Panc1 (cell line): Measurements from ENCODE around the gene DHX57. TPM values are rescaled to one million over a fixed set of nuclear protein-coding genes. Genes with fewer than 3 reads are reported as not detected.

Source experiments
- ATAC-seq: fragments of 200-7000 bp; cut with Tn5 transposase; 2 replicates; pipeline ENCODE4 v1.9.1; 2020; ENCODE audit warnings: mild to moderate bottlenecking, moderate library complexity
- BruUV-seq: library from RNA; stranded (reverse); fragments of 400-500 nt; replicated peaks from 2 replicates; lab custom pipeline; 2021; lab: Mats Ljungman, UMichigan
- CTCF ChIA-PET: fragments of 300-600 bp; sonication (Branson Sonifier 250); formaldehyde crosslinking; loops from one replicate; lab custom pipeline; 2022; ENCODE audit warnings: antibody characterized with exemption; lab: Charles Lee
- POLR2A ChIA-PET: fragments of 300-600 bp; sonication (Branson Sonifier 250); formaldehyde crosslinking; loops from one replicate; lab custom pipeline; 2022; ENCODE audit warnings: antibody characterized with exemption; lab: Charles Lee
- DNase-seq: peaks from one replicate; pipeline ENCODE4 v3.0.0-alpha.2; 2010; ENCODE audit warnings: low read depth, low spot score
- H3K27ac ChIP-seq: 2 replicates; pipeline ENCODE4 v1.5.1; 2011; ENCODE audit warnings: mild to moderate bottlenecking, low read length, inconsistent platforms
- H3K27me3 ChIP-seq: fragments of 200-500 bp; sonication (Bioruptor generic); 2 replicates; pipeline ENCODE4 v1.6.0; 2014; ENCODE audit warnings: low read length, inconsistent platforms; ENCODE audit not compliant: control insufficient read depth, insufficient read depth
- H3K36me3 ChIP-seq: fragments of 200-500 bp; sonication (Bioruptor generic); 2 replicates; pipeline ENCODE4 v1.5.1; 2014; ENCODE audit warnings: inconsistent platforms, mild to moderate bottlenecking, low read length, moderate library complexity; ENCODE audit not compliant: control insufficient read depth, insufficient read depth
- H3K4me1 ChIP-seq: 2 replicates; pipeline ENCODE4 v1.5.1; 2011; ENCODE audit warnings: inconsistent platforms, mild to moderate bottlenecking, low read length, moderate library complexity; ENCODE audit not compliant: control insufficient read depth, insufficient read depth
- H3K4me3 ChIP-seq, 2 experiments: 2 replicates each; pipeline ENCODE4 v1.5.1; 2011 to 2012; ENCODE audit warnings: low read depth in 2 of 2, low read length in 2 of 2, mild to moderate bottlenecking in 2 of 2, inconsistent platforms in 1 of 2, moderate library complexity in 1 of 2
- H3K9me3 ChIP-seq: fragments of 200-500 bp; sonication (Bioruptor generic); 2 replicates; pipeline ENCODE4 v1.5.1; 2014; ENCODE audit warnings: low read depth, mild to moderate bottlenecking, inconsistent platforms, low read length, moderate library complexity; ENCODE audit not compliant: control insufficient read depth, insufficient read depth
- POLR2AphosphoS5 ChIP-seq: IDR thresholded peaks from 2 replicates; pipeline ENCODE4 v1.6.1; 2012; ENCODE audit warnings: mild to moderate bottlenecking, low read depth, low read length, moderate library complexity
- SIN3A ChIP-seq: IDR thresholded peaks from 2 replicates; pipeline ENCODE4 v1.6.1; 2012; ENCODE audit warnings: low read depth, mild to moderate bottlenecking, low read length, moderate library complexity, borderline replicate concordance; ENCODE audit not compliant: insufficient read depth
- TCF7L2 ChIP-seq: IDR thresholded peaks from 2 replicates; pipeline ENCODE4 v1.6.1; 2011; ENCODE audit warnings: mild to moderate bottlenecking, low read depth, low read length, inconsistent platforms
- in situ Hi-C: cut with HindIII; loops from 2 replicates; pipeline ENCODE4 v1.10.0; 2016; ENCODE audit warnings: low sequenced_read_pairs, low pct_unique_long_range_greater_than_20kb
- intact Hi-C: fragments of 100-400 bp; cut with micrococcal nuclease; formaldehyde crosslinking; loops from one replicate; pipeline ENCODE4 v1.10.0; 2022; ENCODE audit not compliant: unreplicated experiment
- total RNA-seq: library from RNA; stranded (reverse); gene quantifications from one replicate; pipeline ENCODE4 v1.2.1, GENCODE V29; 2021; ENCODE audit not compliant: unreplicated experiment
- TF ChIP-seq, protein P1 (sequence below): fragments of 450-650 bp; IDR thresholded peaks from 2 replicates; pipeline ENCODE4 v1.5.1; 2017; ENCODE audit warnings: mild to moderate bottlenecking
- TF ChIP-seq, protein P2 (sequence below), 2 experiments: IDR thresholded peaks; 2 replicates each; pipeline ENCODE4 v1.6.1; 2011 to 2012; ENCODE audit warnings: low read depth in 2 of 2, control low read depth in 1 of 2, low read length in 1 of 2, mild to moderate bottlenecking in 1 of 2, moderate library complexity in 1 of 2; ENCODE audit not compliant: insufficient read depth in 1 of 2

DHX57 gene
- total RNA-seq, 1 experiment from 2014 or later: 20.6 TPM

DNA sequence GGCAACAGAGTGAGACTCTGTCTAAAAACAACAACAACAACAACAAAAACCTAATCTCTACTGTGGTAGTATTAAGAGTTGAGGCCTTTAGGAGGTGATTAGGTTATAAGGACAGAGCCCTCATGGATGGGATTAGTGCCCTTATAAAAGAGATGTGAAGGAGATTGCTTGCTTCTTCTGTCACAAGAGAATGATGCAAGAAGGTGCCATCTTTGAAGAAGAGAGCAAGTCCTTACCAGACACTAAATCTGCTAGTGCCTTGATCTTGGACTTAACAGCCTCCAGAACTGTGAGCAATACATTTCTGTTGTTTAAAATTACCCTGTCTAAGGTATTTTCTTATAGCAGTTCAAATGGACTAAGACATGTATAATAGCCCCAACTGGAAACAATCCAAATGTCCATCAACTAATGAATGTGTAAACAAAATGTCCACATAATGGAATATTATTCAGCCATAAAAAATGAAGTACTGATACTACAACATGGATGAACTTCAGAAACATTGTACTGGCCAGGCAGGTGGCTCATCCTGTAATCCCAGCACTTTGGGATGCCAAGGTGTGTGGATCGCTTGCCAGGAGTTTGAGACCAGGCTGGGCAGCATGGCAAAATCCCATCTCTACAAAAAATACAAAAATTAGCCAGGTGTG lies 12.3 kb upstream of the DHX57 start:
- intact Hi-C loops: no loop called here
- H3K36me3 ChIP-seq: no peaks in the 10 kb centered on the region
- H3K27me3 ChIP-seq: no peaks in the 10 kb centered on the region
- BruUV-seq: no TSS peak
- H3K4me3 ChIP-seq: no peak overlapping the region
- no peaks in the 10 kb centered on the region for H3K9me3 ChIP-seq
- ChIA-PET POLR2A (no interaction called here), CTCF (no interaction called here)
- H3K27ac ChIP-seq: no peak overlapping the region
- H3K4me1 ChIP-seq: no peaks in the 10 kb centered on the region
- DNase-seq (no peak), ATAC-seq (no peak)
- TF ChIP-seq SIN3A: no peak
- in situ Hi-C loops: no loop called here

DNA sequence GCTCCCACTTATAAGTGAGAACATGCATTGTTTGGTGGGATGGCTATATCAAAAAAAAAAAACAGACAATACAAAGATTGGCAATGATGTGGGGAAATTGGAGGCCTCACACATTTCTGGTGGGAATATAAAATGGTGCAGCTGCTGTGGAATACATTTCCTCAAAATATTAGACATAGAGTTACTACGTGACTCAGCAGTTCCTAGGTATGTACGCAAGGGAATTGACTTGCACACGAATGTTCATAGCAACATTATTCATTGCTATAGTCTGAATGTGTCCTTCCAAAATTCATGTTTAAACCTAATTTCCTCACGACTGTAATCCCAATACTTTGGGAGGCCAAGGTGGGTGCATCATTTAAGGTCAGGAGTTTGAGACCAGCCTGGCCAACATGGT lies 11.6 kb upstream of the DHX57 start:
- intact Hi-C loops (no loop called here), in situ Hi-C loops (no loop called here)
- POLR2A ChIA-PET: no interaction called here
- Histone ChIP-seq H3K27ac (no peak overlapping the region), H3K27me3 (no peaks in the 10 kb centered on the region), H3K36me3 (no peaks in the 10 kb centered on the region), H3K4me3 (no peak overlapping the region), H3K9me3 (no peaks in the 10 kb centered on the region), H3K4me1 (no peaks in the 10 kb centered on the region)
- DNase-seq (no peak), ATAC-seq (no peak)
- no TSS peak for BruUV-seq
- CTCF ChIA-PET: no interaction called here
- TF ChIP-seq, protein P1, sequence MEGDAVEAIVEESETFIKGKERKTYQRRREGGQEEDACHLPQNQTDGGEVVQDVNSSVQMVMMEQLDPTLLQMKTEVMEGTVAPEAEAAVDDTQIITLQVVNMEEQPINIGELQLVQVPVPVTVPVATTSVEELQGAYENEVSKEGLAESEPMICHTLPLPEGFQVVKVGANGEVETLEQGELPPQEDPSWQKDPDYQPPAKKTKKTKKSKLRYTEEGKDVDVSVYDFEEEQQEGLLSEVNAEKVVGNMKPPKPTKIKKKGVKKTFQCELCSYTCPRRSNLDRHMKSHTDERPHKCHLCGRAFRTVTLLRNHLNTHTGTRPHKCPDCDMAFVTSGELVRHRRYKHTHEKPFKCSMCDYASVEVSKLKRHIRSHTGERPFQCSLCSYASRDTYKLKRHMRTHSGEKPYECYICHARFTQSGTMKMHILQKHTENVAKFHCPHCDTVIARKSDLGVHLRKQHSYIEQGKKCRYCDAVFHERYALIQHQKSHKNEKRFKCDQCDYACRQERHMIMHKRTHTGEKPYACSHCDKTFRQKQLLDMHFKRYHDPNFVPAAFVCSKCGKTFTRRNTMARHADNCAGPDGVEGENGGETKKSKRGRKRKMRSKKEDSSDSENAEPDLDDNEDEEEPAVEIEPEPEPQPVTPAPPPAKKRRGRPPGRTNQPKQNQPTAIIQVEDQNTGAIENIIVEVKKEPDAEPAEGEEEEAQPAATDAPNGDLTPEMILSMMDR: no peak
- TF ChIP-seq TCF7L2 (no peak), POLR2AphosphoS5 (no peak), SIN3A (no peak)
- TF ChIP-seq, protein P2, sequence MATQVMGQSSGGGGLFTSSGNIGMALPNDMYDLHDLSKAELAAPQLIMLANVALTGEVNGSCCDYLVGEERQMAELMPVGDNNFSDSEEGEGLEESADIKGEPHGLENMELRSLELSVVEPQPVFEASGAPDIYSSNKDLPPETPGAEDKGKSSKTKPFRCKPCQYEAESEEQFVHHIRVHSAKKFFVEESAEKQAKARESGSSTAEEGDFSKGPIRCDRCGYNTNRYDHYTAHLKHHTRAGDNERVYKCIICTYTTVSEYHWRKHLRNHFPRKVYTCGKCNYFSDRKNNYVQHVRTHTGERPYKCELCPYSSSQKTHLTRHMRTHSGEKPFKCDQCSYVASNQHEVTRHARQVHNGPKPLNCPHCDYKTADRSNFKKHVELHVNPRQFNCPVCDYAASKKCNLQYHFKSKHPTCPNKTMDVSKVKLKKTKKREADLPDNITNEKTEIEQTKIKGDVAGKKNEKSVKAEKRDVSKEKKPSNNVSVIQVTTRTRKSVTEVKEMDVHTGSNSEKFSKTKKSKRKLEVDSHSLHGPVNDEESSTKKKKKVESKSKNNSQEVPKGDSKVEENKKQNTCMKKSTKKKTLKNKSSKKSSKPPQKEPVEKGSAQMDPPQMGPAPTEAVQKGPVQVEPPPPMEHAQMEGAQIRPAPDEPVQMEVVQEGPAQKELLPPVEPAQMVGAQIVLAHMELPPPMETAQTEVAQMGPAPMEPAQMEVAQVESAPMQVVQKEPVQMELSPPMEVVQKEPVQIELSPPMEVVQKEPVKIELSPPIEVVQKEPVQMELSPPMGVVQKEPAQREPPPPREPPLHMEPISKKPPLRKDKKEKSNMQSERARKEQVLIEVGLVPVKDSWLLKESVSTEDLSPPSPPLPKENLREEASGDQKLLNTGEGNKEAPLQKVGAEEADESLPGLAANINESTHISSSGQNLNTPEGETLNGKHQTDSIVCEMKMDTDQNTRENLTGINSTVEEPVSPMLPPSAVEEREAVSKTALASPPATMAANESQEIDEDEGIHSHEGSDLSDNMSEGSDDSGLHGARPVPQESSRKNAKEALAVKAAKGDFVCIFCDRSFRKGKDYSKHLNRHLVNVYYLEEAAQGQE (IDR thresholded peaks at IDR 0.05; ENCODE audit: insufficient read depth in 1 of 2, low read depth in 2 of 2, low read length in 1 of 2): no peak

DNA sequence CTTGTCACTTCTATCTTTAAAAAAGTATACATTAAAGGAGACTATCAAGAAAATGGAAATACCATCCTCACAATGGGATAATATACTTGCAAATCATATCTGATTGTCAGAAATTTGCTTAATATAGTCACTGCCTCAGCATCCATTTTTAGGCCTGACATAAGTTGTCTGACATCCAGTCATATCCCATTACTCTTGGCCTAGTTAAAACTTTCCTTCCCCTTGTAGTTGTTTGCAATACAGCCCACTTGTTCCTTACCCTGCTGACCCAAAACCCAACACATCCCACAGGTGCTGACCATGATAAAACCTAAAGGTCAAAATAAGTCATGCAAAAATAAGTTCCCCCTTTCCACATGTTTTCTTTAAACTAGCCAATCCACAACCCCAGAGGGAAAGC lies 10.3 kb upstream of the DHX57 start:
- POLR2A ChIA-PET: no interaction called here
- CTCF ChIA-PET: no interaction called here
- in situ Hi-C loops: no loop called here

More for the DNA sequence above, 10.3 kb upstream of the DHX57 start:
- Histone ChIP-seq H3K9me3 (no peaks in the 10 kb centered on the region), H3K4me1 (no peaks in the 10 kb centered on the region), H3K27me3 (no peaks in the 10 kb centered on the region), H3K4me3 (no peak overlapping the region), H3K36me3 (no peaks in the 10 kb centered on the region), H3K27ac (no peak overlapping the region)
- no TSS peak for BruUV-seq
- intact Hi-C loops: no loop called here
- DNase-seq (no peak), ATAC-seq (no peak)
- TF ChIP-seq, protein P1: no peak
- TF ChIP-seq TCF7L2: no peak
- TF ChIP-seq SIN3A: no peak
- TF ChIP-seq, protein P2 (IDR thresholded peaks at IDR 0.05; ENCODE audit: insufficient read depth in 1 of 2, low read depth in 2 of 2, low read length in 1 of 2): no peak
- TF ChIP-seq POLR2AphosphoS5: no peak
